HepG2 (cell line): ENCODE measurements around the gene CGNL1. TPM values are rescaled to one million over a fixed set of nuclear protein-coding genes. Genes with fewer than 3 reads are reported as not detected.

ENCODE experiments used
- ATAC-seq: fragments of 200-7000 bp; cut with Tn5 transposase; 3 replicates; pipeline ENCODE4 v1.9.1; 2020; ENCODE audit warnings: mild to moderate bottlenecking, moderate library complexity
- BruUV-seq: library from RNA; stranded (reverse); fragments of 400-500 nt; replicated peaks from 2 replicates; lab custom pipeline; 2021; lab: Mats Ljungman, UMichigan
- CTCF ChIA-PET: fragments of 300-600 bp; formaldehyde crosslinking; extraction: SDS; loops from one replicate; lab custom pipeline; 2021; ENCODE audit warnings: low total read pairs, inconsistent platforms, low intra/inter-chr PET ratio; lab: Yijun Ruan, JAX
- POLR2A ChIA-PET: fragments of 350-600 bp; sonication (Branson Sonifier 250); formaldehyde crosslinking; loops from one replicate; lab custom pipeline; 2020; ENCODE audit warnings: antibody characterized with exemption, inconsistent platforms; lab: Yijun Ruan, JAX
- DNase-seq: peaks from one replicate; pipeline ENCODE4 v3.0.0-alpha.2; 2015; ENCODE audit warnings: low spot score
- FAIRE-seq: peaks from 3 replicates; lab custom pipeline; 2011; peaks lifted over from hg19 to GRCh38; lab: Jason Lieb, UNC
- H2AFZ ChIP-seq: one replicate; pipeline ENCODE4 v1.6.1; 2011; ENCODE audit warnings: low read length, inconsistent platforms
- H3K27ac ChIP-seq: fragments of 300-600 bp; 3 replicates; pipeline ENCODE4 v1.8.0; 2011; ENCODE audit warnings: mixed run types, mild to moderate bottlenecking, mixed read lengths, low read length, inconsistent platforms; ENCODE audit not compliant: insufficient read depth; ENCODE audit errors: extremely low read length
- H3K27me3 ChIP-seq, 2 experiments: fragments of 200-600 bp in 1 of 2; 2 replicates in 1 of 2; 3 replicates in 1 of 2; pipeline versions ENCODE4 v1.6.0 to v1.8.0; 2011; ENCODE audit warnings: low read length in 2 of 2, mild to moderate bottlenecking in 2 of 2, moderate library complexity in 2 of 2, inconsistent platforms in 1 of 2; ENCODE audit not compliant: insufficient read depth in 2 of 2, control insufficient read depth in 1 of 2
- H3K36me3 ChIP-seq, 2 experiments: fragments of 200-600 bp in 1 of 2; replicated peaks in 1 of 2; 2 replicates in 1 of 2; 3 replicates in 1 of 2; pipeline versions ENCODE4 v1.5.1 to v1.8.0; 2011; ENCODE audit warnings: low read length in 2 of 2, inconsistent platforms in 1 of 2; ENCODE audit not compliant: insufficient read depth in 2 of 2, control insufficient read depth in 1 of 2
- H3K4me1 ChIP-seq: 2 replicates; pipeline ENCODE4 v1.5.1; 2012; ENCODE audit warnings: low read length, inconsistent platforms; ENCODE audit not compliant: insufficient read depth
- H3K4me2 ChIP-seq: 2 replicates; pipeline ENCODE4 v1.6.0; 2011; ENCODE audit warnings: low read depth, low read length, inconsistent platforms
- H3K4me3 ChIP-seq, 3 experiments: fragments of 200-600 bp in 1 of 3; sonication (generic), shearing (Covaris generic) in 1 of 3; replicated peaks in 1 of 3; 2 replicates each; pipeline ENCODE4 v1.5.1; 2011 to 2016; ENCODE audit warnings: low read length in 3 of 3, inconsistent platforms in 2 of 3, low read depth in 2 of 3, mild to moderate bottlenecking in 2 of 3, control low read depth in 1 of 3, mixed read lengths in 1 of 3; ENCODE audit not compliant: insufficient read depth in 1 of 3
- H3K79me2 ChIP-seq: one replicate; pipeline ENCODE4 v1.6.1; 2011; ENCODE audit warnings: low read length, inconsistent platforms; ENCODE audit not compliant: insufficient read depth
- H3K9ac ChIP-seq: 2 replicates; pipeline ENCODE4 v1.6.0; 2011; ENCODE audit warnings: mild to moderate bottlenecking, low read depth, low read length, inconsistent platforms; ENCODE audit not compliant: insufficient read depth
- H3K9me3 ChIP-seq: 2 replicates; pipeline ENCODE4 v1.5.1; 2012; ENCODE audit warnings: mild to moderate bottlenecking, low read length
- H4K20me1 ChIP-seq: 2 replicates; pipeline ENCODE4 v1.6.0; 2011; ENCODE audit warnings: inconsistent platforms, mild to moderate bottlenecking, low read length, moderate library complexity; ENCODE audit not compliant: insufficient read depth
- AHR ChIP-seq: IDR thresholded peaks from 2 replicates; pipeline ENCODE4 v1.6.1; 2018; ENCODE audit warnings: missing genetic modification reagents, missing compliant biosample characterization
- BCL6 ChIP-seq: IDR thresholded peaks from 2 replicates; pipeline ENCODE4 v1.6.1; 2016; ENCODE audit warnings: missing genetic modification reagents, missing compliant biosample characterization
- KLF11 ChIP-seq: IDR thresholded peaks from 2 replicates; pipeline ENCODE4 v1.6.1; 2016; ENCODE audit warnings: missing compliant biosample characterization
- MEF2D ChIP-seq: sonication (generic); formaldehyde crosslinking; IDR thresholded peaks from 2 replicates; pipeline ENCODE4 v1.5.1; 2020; ENCODE audit warnings: mild to moderate bottlenecking, missing genetic modification reagents
- NCOA1 ChIP-seq: sonication (generic); formaldehyde crosslinking; IDR thresholded peaks from 2 replicates; pipeline ENCODE4 v1.9.0; 2021; ENCODE audit warnings: missing genetic modification reagents
- NFKB2 ChIP-seq: sonication (generic); formaldehyde crosslinking; IDR thresholded peaks from 2 replicates; pipeline ENCODE4 v1.4.0; 2020; ENCODE audit warnings: missing genetic modification reagents, borderline replicate concordance
- SOX13 ChIP-seq, 3 experiments: fragments of 450-650 bp in 1 of 3; sonication (generic) in 1 of 3; formaldehyde crosslinking in 1 of 3; IDR thresholded peaks in 2 of 3; conservative IDR thresholded peaks in 1 of 3; 2 replicates each; pipeline versions ENCODE4 v1.5.0 to v1.6.1; 2016 to 2020; ENCODE audit warnings: antibody characterized with exemption in 1 of 3, mild to moderate bottlenecking in 1 of 3, missing compliant biosample characterization in 1 of 3, missing genetic modification reagents in 1 of 3, moderate library complexity in 1 of 3
- ZNF451 ChIP-seq: sonication (generic); formaldehyde crosslinking; IDR thresholded peaks from 2 replicates; pipeline ENCODE4 v1.5.0; 2020; ENCODE audit warnings: mild to moderate bottlenecking, missing genetic modification reagents
- WGBS: methylation state at CpG from one replicate; pipeline ENCODE4 v1.1.6; 2017; ENCODE audit warnings: low lambda C conversion rate; 5-methylcytosine and 5-hydroxymethylcytosine counted together
- in situ Hi-C: cut with HindIII; loops from 2 replicates; pipeline ENCODE4 v1.10.0; 2017; ENCODE audit warnings: low pct_unique_long_range_greater_than_20kb; ENCODE audit not compliant: extremely low pct_ligation_motif_present
- intact Hi-C: fragments of 100-400 bp; cut with micrococcal nuclease; formaldehyde crosslinking; loops from one replicate; pipeline ENCODE4 v1.10.0; 2022; ENCODE audit not compliant: unreplicated experiment
- polyA plus RNA-seq, 8 experiments: library from polyadenylated mRNA; depleted of rRNA in 3 of 8; stranded (reverse) in 7 of 8; unstranded in 1 of 8; fragments of >200 nt; fragmentation: Illumina TruSeq in 4 of 8; extraction: Trizol in 4 of 8; gene quantifications; 2 replicates each; pipeline versions ENCODE4 v1.2.1 to v1.2.3, GENCODE V29; 2011 to 2016; ENCODE audit warnings: low read depth in 4 of 8, missing spikeins in 1 of 8, mixed read lengths in 1 of 8; ENCODE audit not compliant: insufficient read depth in 1 of 8
- total RNA-seq, 5 experiments: library from RNA; depleted of rRNA; stranded (reverse); fragments of >200 nt; fragmentation: Illumina TruSeq; extraction: Trizol; gene quantifications; 2 replicates each; pipeline ENCODE4 v1.2.3, GENCODE V29; 2016; ENCODE audit warnings: low read depth in 1 of 5
- TF ChIP-seq, protein P1 (sequence below): sonication (generic); formaldehyde crosslinking; IDR thresholded peaks from 2 replicates; pipeline ENCODE4 v1.4.0; 2020; ENCODE audit warnings: missing genetic modification reagents

Gene CGNL1
- total and polyA plus RNA-seq, 2 of the 13 experiments (the other 11 are each of a cell fraction or from before 2014, with no cell fraction given): 5.6 to 15.6 TPM

- DNase-seq: no peak
- no peaks in the 10 kb centered on the region for H3K9me3 ChIP-seq
- 92% methylated on average over 6 of the region's 6 CpGs for WGBS
- H3K4me1 ChIP-seq: no peaks in the 10 kb centered on the region
- H4K20me1 ChIP-seq: no peaks in the 10 kb centered on the region
- no peak overlapping the region for H3K4me3 ChIP-seq
- TF ChIP-seq NFKB2 (no peak), BCL6 (CRISPR knock-in tag) (no peak), ZNF451 (CRISPR knock-in tag) (no peak)
- no peak for FAIRE-seq
- no TSS peak for BruUV-seq
- ATAC-seq: no peak
- H3K79me2 ChIP-seq: no peaks in the 10 kb centered on the region
- ChIA-PET CTCF (no interaction called here), POLR2A (no interaction called here)
- no peak overlapping the region for H3K9ac ChIP-seq
- H2AFZ ChIP-seq: no peak overlapping the region
- in situ Hi-C loops (loop anchor here (25.0 kb wide), 3 partner anchors 371 to 1046 kb away; no protein-coding TSS in a partner anchor), intact Hi-C loops (no loop called here)
- H3K36me3 ChIP-seq: peaks cover 4 to 37% of the 10 kb centered on the region in 2 experiments; a peak in 3 of 5 replicates
- no peaks in the 10 kb centered on the region for H3K27me3 ChIP-seq
- H3K4me2 ChIP-seq: no peak overlapping the region
- H3K27ac ChIP-seq: no peak overlapping the region
Observed at GRCh38 chr15:57532731-57533447, 156.6 kb downstream of the CGNL1 start.

GRCh38 chr15:57533448-57533799 is 157.1 kb downstream of the CGNL1 start:
- CTCF ChIA-PET: no interaction called here
- TF ChIP-seq KLF11: no peak
- TF ChIP-seq AHR (CRISPR knock-in tag): no peak
- no peak for TF ChIP-seq MEF2D
- TF ChIP-seq, protein P1, sequence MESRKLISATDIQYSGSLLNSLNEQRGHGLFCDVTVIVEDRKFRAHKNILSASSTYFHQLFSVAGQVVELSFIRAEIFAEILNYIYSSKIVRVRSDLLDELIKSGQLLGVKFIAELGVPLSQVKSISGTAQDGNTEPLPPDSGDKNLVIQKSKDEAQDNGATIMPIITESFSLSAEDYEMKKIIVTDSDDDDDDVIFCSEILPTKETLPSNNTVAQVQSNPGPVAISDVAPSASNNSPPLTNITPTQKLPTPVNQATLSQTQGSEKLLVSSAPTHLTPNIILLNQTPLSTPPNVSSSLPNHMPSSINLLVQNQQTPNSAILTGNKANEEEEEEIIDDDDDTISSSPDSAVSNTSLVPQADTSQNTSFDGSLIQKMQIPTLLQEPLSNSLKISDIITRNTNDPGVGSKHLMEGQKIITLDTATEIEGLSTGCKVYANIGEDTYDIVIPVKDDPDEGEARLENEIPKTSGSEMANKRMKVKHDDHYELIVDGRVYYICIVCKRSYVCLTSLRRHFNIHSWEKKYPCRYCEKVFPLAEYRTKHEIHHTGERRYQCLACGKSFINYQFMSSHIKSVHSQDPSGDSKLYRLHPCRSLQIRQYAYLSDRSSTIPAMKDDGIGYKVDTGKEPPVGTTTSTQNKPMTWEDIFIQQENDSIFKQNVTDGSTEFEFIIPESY (CRISPR knock-in tag): no peak
- no peak for TF ChIP-seq SOX13 (IDR thresholded peaks at IDR 0.05)
- TF ChIP-seq SOX13 (CRISPR knock-in tag; conservative IDR thresholded peaks at IDR 0.05 in 1 of 2, IDR thresholded peaks at IDR 0.05 in 1 of 2): no peak
- no peak for TF ChIP-seq NCOA1 (CRISPR knock-in tag)
- Histone ChIP-seq H3K27ac (no peak overlapping the region), H2AFZ (no peak overlapping the region), H3K4me1 (no peaks in the 10 kb centered on the region), H3K9ac (no peak overlapping the region), H3K79me2 (no peaks in the 10 kb centered on the region), H4K20me1 (no peaks in the 10 kb centered on the region), H3K36me3 (peaks cover 4 to 34% of the 10 kb centered on the region in 2 experiments; a peak in 3 of 5 replicates), H3K9me3 (no peaks in the 10 kb centered on the region), H3K4me2 (no peak overlapping the region), H3K4me3 (no peak overlapping the region), H3K27me3 (no peaks in the 10 kb centered on the region)
- ATAC-seq: no peak
- POLR2A ChIA-PET: no interaction called here
- no TSS peak for BruUV-seq
- intact Hi-C loops (no loop called here), in situ Hi-C loops (loop anchor here (25.0 kb wide), 3 partner anchors 371 to 1046 kb away; no protein-coding TSS in a partner anchor)
- DNase-seq: no peak
- WGBS: 62% methylated on average over 5 of the region's 5 CpGs
- no peak for FAIRE-seq
